OCI-LY3 (cell line): ENCODE measurements around the gene PCBP3.
"Not testable (repeated sequence)": the region's sequence is repeated elsewhere in the genome, so short reads cannot be mapped to it uniquely, and the experiment has no call there.

Experiments used
- H2AFZ ChIP-seq: fragments of 200-600, 300-600 bp; shearing (Covaris generic); 2 replicates; pipeline ENCODE4 v1.6.0; 2014; ENCODE audit warnings: antibody characterized with exemption, low read depth, low read length
- H3K27ac ChIP-seq: fragments of 200-600, 300-600 bp; sonication (generic); 2 replicates; pipeline ENCODE4 v1.5.1; 2014; ENCODE audit warnings: mild to moderate bottlenecking, low read length, moderate library complexity, mixed read lengths
- H3K27me3 ChIP-seq: fragments of 200-600, 300-600 bp; sonication (generic); 2 replicates; pipeline ENCODE4 v1.6.1; 2014; ENCODE audit warnings: low read depth, low read length, mixed read lengths
- H3K36me3 ChIP-seq: fragments of 200-600, 300-600 bp; sonication (generic); replicated peaks from 2 replicates; pipeline ENCODE3; 2014; ENCODE audit warnings: low read depth, low read length, mixed read lengths
- H3K4me1 ChIP-seq: fragments of 300-600, 200-600 bp; sonication (generic); 2 replicates; pipeline ENCODE4 v1.6.1; 2014; ENCODE audit warnings: low read length, mixed read lengths
- H3K4me2 ChIP-seq: fragments of 200-600, 300-600 bp; sonication (generic); 2 replicates; pipeline ENCODE4 v1.6.1; 2014; ENCODE audit warnings: low read length, mixed read lengths
- H3K4me3 ChIP-seq: fragments of 300-600, 200-600 bp; sonication (generic); 2 replicates; pipeline ENCODE4 v1.5.1; 2014; ENCODE audit warnings: antibody characterized with exemption, mild to moderate bottlenecking, low read length, moderate library complexity
- H3K79me2 ChIP-seq: fragments of 300-600, 200-600 bp; shearing (Covaris generic); 2 replicates; pipeline ENCODE4 v1.6.1; 2014; ENCODE audit warnings: mild to moderate bottlenecking, low read length, mixed read lengths
- H3K9ac ChIP-seq: fragments of 300-600, 200-600 bp; shearing (Covaris generic); 2 replicates; pipeline ENCODE4 v1.6.0; 2014; ENCODE audit warnings: mild to moderate bottlenecking, low read length, moderate library complexity
- H3K9me3 ChIP-seq: fragments of 200-600, 300-600 bp; shearing (Covaris generic); 2 replicates; pipeline ENCODE4 v1.6.1; 2014; ENCODE audit warnings: low read length, mixed read lengths; ENCODE audit not compliant: insufficient read depth
- H4K20me1 ChIP-seq: fragments of 200-600, 300-600 bp; sonication (generic); 2 replicates; pipeline ENCODE4 v1.6.1; 2016; ENCODE audit warnings: low read length, mixed read lengths; ENCODE audit not compliant: insufficient read depth
- EZH2phosphoT487 ChIP-seq: fragments of 200-600 bp; shearing (Covaris generic); IDR thresholded peaks from 2 replicates; pipeline ENCODE4 v1.6.1; 2018; ENCODE audit warnings: antibody characterized with exemption, mixed run types, low read depth
- TF ChIP-seq, protein P1 (sequence below): fragments of 200-600, 300-600 bp; sonication (generic); IDR thresholded peaks from 2 replicates; pipeline ENCODE4 v1.5.1; 2014; ENCODE audit warnings: antibody characterized with exemption, low read length, low read depth

PCBP3 gene

DNA sequence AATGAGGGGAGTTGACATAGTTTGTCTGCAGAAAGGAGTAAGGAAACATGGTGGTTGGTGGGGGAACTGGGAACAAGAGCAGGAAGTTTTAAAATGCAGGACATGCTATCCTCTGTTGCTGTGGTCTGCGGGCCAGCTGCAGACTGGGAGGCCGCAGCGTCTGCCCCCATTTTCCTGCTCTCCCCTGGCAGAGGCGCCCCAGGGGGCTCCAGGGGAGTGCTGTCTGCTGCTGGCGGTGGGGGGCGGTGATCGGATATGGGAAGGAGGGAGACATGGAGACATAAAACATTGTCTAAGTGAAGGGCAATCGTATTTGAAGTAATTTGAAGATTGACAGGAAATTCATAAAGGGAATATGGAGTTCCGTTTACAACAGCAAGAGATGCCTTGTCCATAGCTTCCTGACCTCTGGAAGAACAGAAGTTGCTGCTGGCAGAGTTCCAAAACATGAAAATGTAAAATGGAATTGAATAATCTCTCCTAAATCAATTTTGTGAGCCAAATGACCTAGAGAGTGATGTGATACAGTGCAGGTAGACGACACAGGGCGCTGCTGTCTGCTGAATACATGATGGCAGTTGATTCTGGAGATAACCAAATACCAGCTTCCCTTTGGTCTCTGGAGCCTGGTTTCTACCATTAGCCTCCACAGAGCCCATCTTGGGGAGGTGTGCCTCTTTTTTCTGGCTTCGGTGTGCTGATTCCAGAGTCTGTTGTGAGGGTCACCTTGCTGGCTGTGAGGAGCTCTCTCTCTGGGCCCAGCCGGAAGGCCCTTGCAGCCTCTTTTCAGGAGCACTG lies 61.0 kb downstream of the PCBP3 start:
- no peak overlapping the region for H3K4me3 ChIP-seq
- no peaks in the 10 kb centered on the region for H3K4me1 ChIP-seq
- no peaks in the 10 kb centered on the region for H3K36me3 ChIP-seq
- no peak overlapping the region for H3K4me2 ChIP-seq
- H2AFZ ChIP-seq = no peak overlapping the region
- no peaks in the 10 kb centered on the region for H3K27me3 ChIP-seq
- no peak overlapping the region for H3K27ac ChIP-seq
- H4K20me1 ChIP-seq = no peaks in the 10 kb centered on the region
- H3K9me3 ChIP-seq = no peaks in the 10 kb centered on the region
- no peak for TF ChIP-seq EZH2phosphoT487
- H3K79me2 ChIP-seq = no peaks in the 10 kb centered on the region
- no peak overlapping the region for H3K9ac ChIP-seq

DNA sequence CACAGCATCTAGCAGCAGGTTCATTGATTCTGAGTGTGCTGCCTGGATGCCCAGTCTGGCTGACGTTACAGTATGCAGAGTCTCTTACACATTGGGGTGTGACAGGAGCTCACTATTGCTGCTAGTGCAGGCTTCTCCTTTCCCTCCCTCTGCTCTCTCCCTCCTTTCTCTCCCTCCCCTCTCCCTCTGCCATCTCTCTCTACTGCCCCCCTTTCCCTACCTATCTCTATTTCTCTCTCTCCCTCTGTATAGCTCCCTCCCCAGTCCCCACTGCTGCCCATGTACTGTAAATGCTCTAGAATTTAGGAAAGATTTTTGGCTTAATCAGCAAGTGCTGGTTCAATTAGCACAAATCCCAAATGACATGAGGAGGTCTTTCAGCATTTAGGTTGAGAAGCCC lies 62.8 kb downstream of the PCBP3 start:
- no peaks in the 10 kb centered on the region for H3K9me3 ChIP-seq
- H3K4me2 ChIP-seq = no peak overlapping the region
- no peaks in the 10 kb centered on the region for H4K20me1 ChIP-seq
- no peaks in the 10 kb centered on the region for H3K27me3 ChIP-seq
- TF ChIP-seq, protein P1, sequence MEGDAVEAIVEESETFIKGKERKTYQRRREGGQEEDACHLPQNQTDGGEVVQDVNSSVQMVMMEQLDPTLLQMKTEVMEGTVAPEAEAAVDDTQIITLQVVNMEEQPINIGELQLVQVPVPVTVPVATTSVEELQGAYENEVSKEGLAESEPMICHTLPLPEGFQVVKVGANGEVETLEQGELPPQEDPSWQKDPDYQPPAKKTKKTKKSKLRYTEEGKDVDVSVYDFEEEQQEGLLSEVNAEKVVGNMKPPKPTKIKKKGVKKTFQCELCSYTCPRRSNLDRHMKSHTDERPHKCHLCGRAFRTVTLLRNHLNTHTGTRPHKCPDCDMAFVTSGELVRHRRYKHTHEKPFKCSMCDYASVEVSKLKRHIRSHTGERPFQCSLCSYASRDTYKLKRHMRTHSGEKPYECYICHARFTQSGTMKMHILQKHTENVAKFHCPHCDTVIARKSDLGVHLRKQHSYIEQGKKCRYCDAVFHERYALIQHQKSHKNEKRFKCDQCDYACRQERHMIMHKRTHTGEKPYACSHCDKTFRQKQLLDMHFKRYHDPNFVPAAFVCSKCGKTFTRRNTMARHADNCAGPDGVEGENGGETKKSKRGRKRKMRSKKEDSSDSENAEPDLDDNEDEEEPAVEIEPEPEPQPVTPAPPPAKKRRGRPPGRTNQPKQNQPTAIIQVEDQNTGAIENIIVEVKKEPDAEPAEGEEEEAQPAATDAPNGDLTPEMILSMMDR = no peak
- TF ChIP-seq EZH2phosphoT487 = no peak
- H3K79me2 ChIP-seq = no peaks in the 10 kb centered on the region
- H3K36me3 ChIP-seq = no peaks in the 10 kb centered on the region
- no peak overlapping the region for H3K4me3 ChIP-seq
- H3K27ac ChIP-seq = no peak overlapping the region
- no peak overlapping the region for H3K9ac ChIP-seq
- H3K4me1 ChIP-seq = no peaks in the 10 kb centered on the region
- H2AFZ ChIP-seq = no peak overlapping the region

DNA sequence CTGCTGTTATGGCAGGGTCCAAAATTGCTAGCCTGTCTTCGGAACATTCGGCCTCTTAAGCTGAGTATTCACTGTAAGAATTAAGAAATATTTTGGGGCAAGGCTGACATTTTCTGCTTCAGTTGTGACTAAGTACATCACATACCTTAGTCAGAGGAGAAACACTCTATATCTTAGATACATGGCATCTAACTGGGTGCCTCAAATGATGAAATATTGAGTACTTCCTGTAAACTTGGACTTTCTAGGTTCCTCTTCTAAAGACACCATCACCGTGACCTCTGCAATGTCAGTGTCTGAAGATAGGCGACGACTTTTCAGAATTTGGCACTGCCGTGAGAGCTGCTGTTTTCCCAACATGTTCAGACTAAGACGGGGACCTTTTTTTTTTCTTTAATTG lies 65.6 kb downstream of the PCBP3 start:
- Histone ChIP-seq H3K4me1 (no peaks in the 10 kb centered on the region), H3K36me3 (no peaks in the 10 kb centered on the region), H3K27ac (no peak overlapping the region), H3K27me3 (no peaks in the 10 kb centered on the region), H3K4me2 (no peak overlapping the region), H3K9ac (no peak overlapping the region), H4K20me1 (no peaks in the 10 kb centered on the region), H3K4me3 (no peak overlapping the region), H3K9me3 (no peaks in the 10 kb centered on the region), H2AFZ (no peak overlapping the region), H3K79me2 (no peaks in the 10 kb centered on the region)
- TF ChIP-seq, protein P1 = no peak
- TF ChIP-seq EZH2phosphoT487 = no peak

DNA sequence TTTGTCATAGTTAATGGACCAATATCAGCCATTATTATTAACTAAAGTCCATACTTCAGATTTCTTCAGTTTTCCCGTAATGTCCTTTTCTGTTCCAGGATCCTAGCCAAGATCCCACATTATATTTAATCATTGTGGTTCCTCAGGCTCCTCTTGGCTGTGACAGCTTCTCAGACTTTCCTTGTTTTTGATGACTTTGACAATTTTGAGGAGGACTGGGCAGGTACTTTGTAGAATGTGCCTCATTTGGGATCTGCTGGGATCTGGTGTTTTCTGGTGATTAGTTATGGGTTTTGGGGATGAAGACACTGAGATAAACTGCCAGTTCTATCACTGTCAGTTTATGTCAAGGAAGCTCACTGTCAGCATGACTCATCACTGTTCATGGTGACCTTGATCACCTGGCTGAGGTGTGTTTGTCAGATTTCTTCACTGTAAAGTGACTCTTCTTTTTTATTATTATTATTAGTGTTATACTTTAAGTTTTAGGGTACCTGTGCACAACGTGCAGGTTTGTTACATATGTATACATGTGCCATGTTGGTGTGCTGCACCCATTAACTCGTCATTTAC lies 66.3 kb downstream of the PCBP3 start:
- Histone ChIP-seq H3K27me3 (no peaks in the 10 kb centered on the region), H3K79me2 (no peaks in the 10 kb centered on the region), H3K36me3 (no peaks in the 10 kb centered on the region), H3K4me1 (no peaks in the 10 kb centered on the region), H4K20me1 (no peaks in the 10 kb centered on the region), H3K27ac (no peak overlapping the region), H3K4me2 (no peak overlapping the region), H2AFZ (no peak overlapping the region), H3K9me3 (no peaks in the 10 kb centered on the region), H3K9ac (no peak overlapping the region), H3K4me3 (no peak overlapping the region)
- TF ChIP-seq EZH2phosphoT487 = no peak
- TF ChIP-seq, protein P1 = no peak

DNA sequence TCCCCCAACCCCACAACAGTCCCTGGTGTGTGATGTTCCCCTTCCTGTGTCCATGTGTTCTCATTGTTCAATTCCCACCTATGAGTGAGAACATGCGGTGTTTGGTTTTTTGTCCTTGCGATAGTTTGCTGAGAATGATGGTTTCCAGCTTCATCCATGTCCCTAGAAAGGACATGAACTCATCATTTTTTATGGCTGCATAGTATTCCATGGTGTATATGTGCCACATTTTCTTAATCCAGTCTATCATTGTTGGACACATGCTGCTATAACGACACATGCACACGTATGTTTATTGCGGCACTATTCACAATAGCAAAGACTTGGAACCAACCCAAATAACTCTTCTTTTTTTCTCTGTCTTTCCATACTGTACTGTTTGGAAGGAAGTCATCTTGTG lies 66.8 kb downstream of the PCBP3 start:
- H3K9me3 ChIP-seq, H3K4me1 ChIP-seq, H3K9ac ChIP-seq, H3K4me3 ChIP-seq, H3K79me2 ChIP-seq, H3K27ac ChIP-seq, H4K20me1 ChIP-seq, H3K4me2 ChIP-seq, H2AFZ ChIP-seq, H3K36me3 ChIP-seq, H3K27me3 ChIP-seq: not testable (repeated sequence)
